Stomach (tissue), 9 donors: ENCODE results near the gene MED12L. TPM values are rescaled to one million over a fixed set of nuclear protein-coding genes. Genes with fewer than 3 reads are reported as not detected.
"Not testable (repeated sequence)": the region's sequence is repeated elsewhere in the genome, so short reads cannot be mapped to it uniquely, and the experiment has no call there.

Experiments used
- DNase-seq, 2 donors: peaks; one replicate each; pipeline versions ENCODE4 v3.0.0 to v3.0.0-alpha.2; 2013 to 2019
- H3K27ac ChIP-seq, 5 donors: fragments of 200-600 bp in 4 of 5; sonication (generic) in 4 of 5; one replicate each; pipeline ENCODE4 v1.5.1; 2013 to 2019; ENCODE audit warnings: mild to moderate bottlenecking in 1 of 5, moderate library complexity in 1 of 5
- H3K27me3 ChIP-seq, 3 donors: fragments of 200-600 bp; sonication (generic); one replicate each; pipeline ENCODE4 v1.5.1; 2017 to 2019; ENCODE audit warnings: mixed run types in 1 of 3
- H3K36me3 ChIP-seq, 4 donors: fragments of 200-600 bp; sonication (generic); 1 replicate in 3 of 4; 2 replicates in 1 of 4; pipeline ENCODE4 v1.5.1; 2016 to 2019
- H3K4me1 ChIP-seq, 4 donors: fragments of 200-600 bp; sonication (generic); one replicate each; pipeline ENCODE4 v1.5.1; 2016 to 2019
- H3K4me3 ChIP-seq, 4 donors: fragments of 200-600 bp; sonication (generic) in 3 of 4; one replicate each; pipeline ENCODE4 v1.5.1; 2016 to 2019; ENCODE audit warnings: mild to moderate bottlenecking in 1 of 4
- H3K9me3 ChIP-seq, 4 donors: fragments of 200-600 bp; sonication (generic); one replicate each; pipeline ENCODE4 v1.5.1; 2016 to 2019
- EP300 ChIP-seq: sonication (generic); formaldehyde crosslinking; IDR thresholded peaks from one replicate; pipeline ENCODE4 v1.6.1; 2017; ENCODE audit warnings: antibody characterized with exemption
- POLR2A ChIP-seq, 4 donors: fragments of 450-650 bp; IDR thresholded peaks; one replicate each; pipeline ENCODE4 v1.6.1; 2016; ENCODE audit warnings: antibody characterized with exemption in 4 of 4, control low read depth in 2 of 4, mild to moderate bottlenecking in 1 of 4, moderate library complexity in 1 of 4
- POLR2AphosphoS5 ChIP-seq, 3 donors: sonication (generic); formaldehyde crosslinking; IDR thresholded peaks; one replicate each; pipeline ENCODE4 v1.6.1; 2016; ENCODE audit warnings: antibody characterized with exemption in 3 of 3
- WGBS, 5 donors: extraction: QIAGEN DNeasy Blood & Tissue Kit in 3 of 5; methylation state at CpG; one replicate each; pipeline versions ENCODE4 v1.1.5 to v1.1.7; 2013 to 2018; 5-methylcytosine and 5-hydroxymethylcytosine counted together
- intact Hi-C: fragments of 100-400 bp; cut with DNase I; formaldehyde crosslinking; loops from one replicate; pipeline ENCODE4 v1.15.1; 2023; ENCODE audit warnings: low total_unique reads
- polyA plus RNA-seq, 3 donors: library from polyadenylated mRNA; stranded (reverse); fragments of 200-250 nt; gene quantifications; one replicate each; pipeline ENCODE4 v1.2.3, GENCODE V29; 2013
- total RNA-seq, 5 donors: library from RNA; depleted of rRNA; stranded (reverse); fragments of >200 nt; gene quantifications; one replicate each; pipeline versions ENCODE4 v1.1.0 to v1.2.3, GENCODE V29; 2014 to 2016
- TF ChIP-seq, protein P1 (sequence below), 7 experiments: fragments of 450-650 bp in 4 of 7; fragments of 200-600 bp in 3 of 7; sonication (generic) in 3 of 7; IDR thresholded peaks; one replicate each; pipeline ENCODE4 v1.5.1; 2016 to 2019; ENCODE audit warnings: antibody characterized with exemption in 7 of 7, control low read depth in 2 of 7, mild to moderate bottlenecking in 1 of 7
- donor health status: healthy with polysubstance abuse.
- donor health status: Bipolar disorder and iron deficiency.
- donor health status: healthy.

Gene MED12L
- total and polyA plus RNA-seq, 8 donors = 0.06 to 2.9 (median 0.36) TPM; not detected in 2

DNA sequence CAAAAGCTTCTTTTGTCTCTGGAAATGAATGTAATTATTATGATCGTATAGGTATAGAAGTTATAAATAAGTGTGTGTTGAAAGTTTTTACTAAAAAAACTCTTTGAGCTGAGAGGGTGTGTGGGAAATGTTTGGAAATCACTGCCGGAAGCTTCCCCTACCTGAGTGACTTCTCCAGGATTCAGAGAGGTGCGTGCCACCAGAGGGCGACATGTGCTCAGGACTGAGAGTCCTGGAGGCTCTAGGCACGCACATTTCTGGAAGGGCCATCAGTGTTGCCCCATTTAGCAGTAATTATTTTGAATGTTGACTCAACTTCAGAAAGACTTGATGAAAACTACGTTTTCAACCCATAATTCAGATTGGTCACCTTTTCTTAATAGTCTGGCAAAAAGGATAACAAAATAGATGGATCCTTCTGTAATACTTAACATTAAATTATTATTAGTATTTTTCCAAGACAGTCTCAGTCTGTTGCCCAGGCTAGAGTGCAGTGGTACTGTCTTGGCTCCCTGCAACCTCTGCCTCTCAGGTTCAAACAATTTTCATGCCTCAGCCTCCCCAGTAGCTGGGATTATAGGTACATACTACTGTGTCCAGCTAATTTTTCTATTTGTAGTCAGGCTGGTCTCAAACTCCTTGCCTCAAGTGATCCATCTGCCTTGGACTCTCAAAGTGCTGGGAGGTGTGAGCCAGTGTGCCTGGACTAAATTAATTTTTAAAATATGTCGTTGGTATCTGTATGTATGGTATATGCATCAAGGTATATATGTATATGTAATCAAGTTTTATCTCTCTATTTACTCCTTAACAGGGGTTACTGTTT is 83.0 kb downstream of the MED12L start:
- no peaks in the 10 kb centered on the region for H3K27me3 ChIP-seq
- whole genome bisulfite sequencing, 5 donors = 13 to 22% (median 20%) methylated on average over 7 of the region's 7 CpGs
- H3K27ac ChIP-seq = peak overlapping the region in 2 of 5 donors; percentile 51 to 64
- H3K36me3 ChIP-seq = no peaks in the 10 kb centered on the region
- H3K9me3 ChIP-seq = no peaks in the 10 kb centered on the region
- DNase-seq = peak; percentile 84 to 89
- TF ChIP-seq, protein P1, sequence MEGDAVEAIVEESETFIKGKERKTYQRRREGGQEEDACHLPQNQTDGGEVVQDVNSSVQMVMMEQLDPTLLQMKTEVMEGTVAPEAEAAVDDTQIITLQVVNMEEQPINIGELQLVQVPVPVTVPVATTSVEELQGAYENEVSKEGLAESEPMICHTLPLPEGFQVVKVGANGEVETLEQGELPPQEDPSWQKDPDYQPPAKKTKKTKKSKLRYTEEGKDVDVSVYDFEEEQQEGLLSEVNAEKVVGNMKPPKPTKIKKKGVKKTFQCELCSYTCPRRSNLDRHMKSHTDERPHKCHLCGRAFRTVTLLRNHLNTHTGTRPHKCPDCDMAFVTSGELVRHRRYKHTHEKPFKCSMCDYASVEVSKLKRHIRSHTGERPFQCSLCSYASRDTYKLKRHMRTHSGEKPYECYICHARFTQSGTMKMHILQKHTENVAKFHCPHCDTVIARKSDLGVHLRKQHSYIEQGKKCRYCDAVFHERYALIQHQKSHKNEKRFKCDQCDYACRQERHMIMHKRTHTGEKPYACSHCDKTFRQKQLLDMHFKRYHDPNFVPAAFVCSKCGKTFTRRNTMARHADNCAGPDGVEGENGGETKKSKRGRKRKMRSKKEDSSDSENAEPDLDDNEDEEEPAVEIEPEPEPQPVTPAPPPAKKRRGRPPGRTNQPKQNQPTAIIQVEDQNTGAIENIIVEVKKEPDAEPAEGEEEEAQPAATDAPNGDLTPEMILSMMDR (IDR thresholded peaks at IDR 0.05) = peak in 5 of 7 experiments; percentile 55 to 73 (median 69)
- TF ChIP-seq EP300 = no peak
- H3K4me1 ChIP-seq = peaks cover 0 to 27% (median 4%) of the 10 kb centered on the region in 4 donors
- no peak overlapping the region for H3K4me3 ChIP-seq
- intact Hi-C loops = no loop called here

DNA sequence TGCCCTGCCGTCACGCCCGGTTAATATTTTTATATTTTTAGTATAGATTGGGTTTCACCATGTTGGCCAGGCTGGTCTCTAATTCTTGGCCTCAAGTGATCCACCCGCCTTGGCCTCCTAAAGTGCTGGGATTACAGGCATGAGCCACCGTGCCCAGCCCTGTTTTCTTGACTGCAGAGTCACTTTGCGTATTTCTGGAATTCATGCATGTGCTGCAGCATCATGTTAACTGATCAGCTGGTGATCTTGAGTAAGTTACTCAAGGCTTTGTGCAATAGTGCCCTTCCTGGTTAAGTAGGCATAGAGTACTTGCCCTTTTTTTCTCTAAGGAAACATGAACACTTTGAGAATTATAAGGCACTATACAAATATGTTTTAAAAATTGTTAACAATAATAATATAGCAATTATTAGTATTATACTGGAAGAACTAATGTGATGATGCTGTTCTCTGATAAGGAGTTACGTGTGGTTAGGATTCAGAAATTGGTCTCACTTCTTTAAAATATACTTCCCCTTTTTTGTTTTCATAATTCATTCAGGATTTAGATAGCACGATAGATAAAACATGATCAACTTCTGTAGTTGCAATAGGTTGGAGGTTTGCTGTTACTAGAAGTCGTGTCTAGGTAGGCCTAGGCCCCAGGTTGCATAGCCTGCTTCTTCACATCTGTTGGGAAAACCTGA is 83.9 kb downstream of the MED12L start:
- H3K4me3 ChIP-seq = no peak overlapping the region
- peaks cover 0 to 27% (median 4%) of the 10 kb centered on the region in 4 donors for H3K4me1 ChIP-seq
- no peak for DNase-seq
- H3K27me3 ChIP-seq = no peaks in the 10 kb centered on the region
- no peak for TF ChIP-seq EP300
- TF ChIP-seq POLR2A (IDR thresholded peaks at IDR 0.05) = no peak
- TF ChIP-seq, protein P1 (IDR thresholded peaks at IDR 0.05) = no peak
- no peak for TF ChIP-seq POLR2AphosphoS5 (IDR thresholded peaks at IDR 0.05)
- 76 to 83% (median 81%) methylated on average over 9 of the region's 9 CpGs for WGBS, 5 donors
- intact Hi-C loops = no loop called here
- peak overlapping the region in 2 of 5 donors; percentile 51 to 64 for H3K27ac ChIP-seq
- no peaks in the 10 kb centered on the region for H3K9me3 ChIP-seq
- no peaks in the 10 kb centered on the region for H3K36me3 ChIP-seq

DNA sequence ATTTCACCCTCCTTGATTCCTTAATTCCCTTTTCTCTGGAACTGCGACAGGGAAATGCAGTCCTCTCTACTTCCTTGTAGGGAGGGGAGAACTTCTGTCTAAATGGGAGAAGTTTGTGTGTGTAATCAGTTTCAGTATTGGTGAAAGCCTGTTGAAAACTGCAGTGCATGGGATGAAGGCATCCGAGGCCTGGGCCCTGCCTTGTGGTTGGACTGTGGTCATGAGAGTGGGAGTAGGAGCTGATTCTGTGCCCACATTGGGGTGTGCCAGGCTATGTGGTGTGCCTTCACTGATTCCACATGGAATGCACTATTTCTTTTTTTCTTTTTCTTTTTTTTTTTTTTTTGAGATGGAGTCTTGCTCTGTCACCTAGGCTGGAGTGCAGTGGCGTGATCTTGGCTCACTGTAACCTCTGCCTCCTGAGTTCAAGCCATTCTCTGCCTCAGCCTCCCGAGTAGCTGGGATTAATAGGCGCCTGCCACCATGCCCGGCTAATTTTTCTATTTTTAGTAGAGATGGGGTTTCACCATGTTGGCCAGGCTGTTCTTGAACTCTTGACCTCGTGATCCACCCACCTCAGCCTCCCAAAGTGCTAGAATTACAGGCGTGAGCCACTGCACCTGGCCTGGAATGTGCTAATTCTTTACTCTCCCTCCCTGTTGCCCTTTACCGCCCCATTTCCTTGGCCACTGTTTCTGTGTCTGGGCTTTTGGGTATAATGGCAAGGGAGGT is 84.7 kb downstream of the MED12L start:
- peaks cover 0 to 27% (median 4%) of the 10 kb centered on the region in 4 donors for H3K4me1 ChIP-seq
- not testable (repeated sequence) for DNase-seq, H3K4me3 ChIP-seq, H3K27me3 ChIP-seq, H3K36me3 ChIP-seq, H3K9me3 ChIP-seq
- WGBS, 5 donors = 61 to 76% (median 73%) methylated on average over 9 of the region's 9 CpGs
- H3K27ac ChIP-seq = peak overlapping the region in 4 of 5 donors; percentile 31 to 64 (median 42)
- intact Hi-C loops = loop anchor here (5.0 kb wide), 1 partner anchor 117 kb away; no protein-coding TSS in a partner anchor

DNA sequence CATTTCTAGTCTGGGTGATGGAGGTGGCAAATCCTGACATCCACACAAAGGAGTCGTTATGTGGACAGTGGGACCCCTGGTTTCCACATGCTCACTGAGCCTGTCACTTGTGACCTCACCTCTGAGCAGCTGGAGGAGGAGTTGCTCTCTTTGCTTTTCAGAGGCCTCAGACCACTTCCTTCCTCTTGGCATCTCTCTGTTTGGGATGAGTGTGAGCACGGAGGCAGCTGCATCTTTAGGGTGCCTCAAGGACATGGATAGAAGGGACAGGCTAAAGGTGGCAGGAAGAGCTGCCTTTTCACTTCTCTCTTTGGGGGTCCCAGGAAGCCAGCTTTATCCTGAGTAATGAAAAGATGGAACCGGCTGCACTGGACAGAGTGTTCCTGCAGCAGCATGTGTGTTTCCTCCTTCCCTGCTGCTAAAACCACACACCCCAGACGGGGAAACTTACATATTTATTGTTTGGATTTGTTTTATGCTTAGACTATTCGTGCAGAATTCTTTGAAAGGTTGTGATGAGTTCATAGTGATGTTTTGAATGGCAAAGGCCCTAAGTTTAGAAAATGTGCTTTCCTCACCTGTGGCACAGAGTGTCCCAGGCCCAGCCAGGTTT is 85.8 kb downstream of the MED12L start:
- WGBS, 5 donors = 30 to 53% (median 47%) methylated on average over 5 of the region's 5 CpGs
- Histone ChIP-seq H3K4me3 (no peak overlapping the region), H3K27me3 (no peaks in the 10 kb centered on the region), H3K9me3 (no peaks in the 10 kb centered on the region), H3K36me3 (no peaks in the 10 kb centered on the region), H3K4me1 (peaks cover 0 to 27% (median 4%) of the 10 kb centered on the region in 4 donors), H3K27ac (peak overlapping the region in 4 of 5 donors; percentile 31 to 64 (median 42))
- peak in 1 of 2 donors; percentile 51 for DNase-seq
- TF ChIP-seq EP300 (no peak), POLR2AphosphoS5 (IDR thresholded peaks at IDR 0.05) (no peak), POLR2A (IDR thresholded peaks at IDR 0.05) (no peak)
- TF ChIP-seq, protein P1 (IDR thresholded peaks at IDR 0.05) = no peak
- intact Hi-C loops = loop anchor here (5.0 kb wide), 1 partner anchor 116 kb away; no protein-coding TSS in a partner anchor
